H1 (cell line): ENCODE measurements around the gene OGFOD2. TPM values are rescaled to one million over a fixed set of nuclear protein-coding genes. Genes with fewer than 3 reads are reported as not detected.

Experiments
- CEBPB ChIP-seq: IDR thresholded peaks from 2 replicates; pipeline ENCODE4 v1.6.1; 2012; ENCODE audit warnings: low read depth, low read length
- CREB1 ChIP-seq: IDR thresholded peaks from 2 replicates; pipeline ENCODE4 v1.6.1; 2012; ENCODE audit warnings: inconsistent platforms
- CTBP2 ChIP-seq: IDR thresholded peaks from 2 replicates; pipeline ENCODE4 v1.7.0; 2011; ENCODE audit warnings: borderline replicate concordance, mild to moderate bottlenecking, moderate library complexity, mixed read lengths, low read length; ENCODE audit not compliant: insufficient read depth, insufficient read length
- GABPA ChIP-seq: IDR thresholded peaks from 2 replicates; pipeline ENCODE4 v1.6.1; 2011; ENCODE audit warnings: mild to moderate bottlenecking, low read length, moderate library complexity, borderline replicate concordance; ENCODE audit not compliant: insufficient read depth
- POLR2AphosphoS5 ChIP-seq: IDR thresholded peaks from 2 replicates; pipeline ENCODE4 v1.6.1; 2011; ENCODE audit warnings: low read depth, low read length
- RBBP5 ChIP-seq: IDR thresholded peaks from 2 replicates; pipeline ENCODE4 v1.7.1; 2012; ENCODE audit warnings: low read depth, mild to moderate bottlenecking, inconsistent platforms, low read length, moderate library complexity, borderline replicate concordance
- SAP30 ChIP-seq: fragments of 300-600 bp; sonication (generic); IDR thresholded peaks from 2 replicates; pipeline ENCODE4 v1.7.1; 2012; ENCODE audit warnings: low read length, moderate library complexity, mild to moderate bottlenecking, inconsistent platforms; ENCODE audit not compliant: insufficient read depth, insufficient replicate concordance
- SIN3A ChIP-seq, 2 experiments: IDR thresholded peaks in 1 of 2; conservative IDR thresholded peaks in 1 of 2; 2 replicates each; pipeline ENCODE4 v1.6.1; 2011 to 2012; ENCODE audit warnings: low read length in 2 of 2, improper control_type of control experiment in 1 of 2, low read depth in 1 of 2, mild to moderate bottlenecking in 1 of 2
- SP2 ChIP-seq: IDR thresholded peaks from 2 replicates; pipeline ENCODE4 v1.6.1; 2012; ENCODE audit warnings: mild to moderate bottlenecking, low read length, inconsistent platforms
- TAF7 ChIP-seq: optimal IDR thresholded peaks from 2 replicates; pipeline ENCODE3; 2011; ENCODE audit warnings: low read depth, mild to moderate bottlenecking, inconsistent platforms, low read length, moderate library complexity, borderline replicate concordance
- TCF12 ChIP-seq: IDR thresholded peaks from 2 replicates; pipeline ENCODE4 v1.6.1; 2011; ENCODE audit warnings: low read depth, mild to moderate bottlenecking, low read length
- YY1 ChIP-seq: IDR thresholded peaks from 2 replicates; pipeline ENCODE4 v1.6.1; 2011; ENCODE audit warnings: low read depth, mild to moderate bottlenecking, low read length
- polyA plus RNA-seq, 7 experiments: library from polyadenylated mRNA; depleted of rRNA in 3 of 7; stranded (reverse) in 5 of 7; unstranded in 2 of 7; fragments of >200 nt in 5 of 7; fragments of 200-250 nt in 2 of 7; gene quantifications; 1 replicate in 5 of 7; 2 replicates in 1 of 7; 4 replicates in 1 of 7; pipeline versions ENCODE4 v1.2.1 to v1.2.3, GENCODE V29; 2011 to 2013; ENCODE audit warnings: missing spikeins in 2 of 7, mixed read lengths in 2 of 7
- total RNA-seq: library from RNA; stranded (reverse); fragmentation: NEBNext Ultra II Directional; extraction: Animal tissue kit (Norgen Biotek cat#: 25700); gene quantifications from 2 replicates; pipeline ENCODE4 v1.2.1, GENCODE V29; 2021
- TF ChIP-seq, protein P1 (sequence below): IDR thresholded peaks from 2 replicates; pipeline ENCODE4 v1.6.1; 2012; ENCODE audit warnings: inconsistent platforms
- TF ChIP-seq, protein P2 (sequence below): IDR thresholded peaks from 2 replicates; pipeline ENCODE4 v1.6.1; 2011; ENCODE audit warnings: low read depth, mild to moderate bottlenecking, low read length; ENCODE audit not compliant: insufficient read depth
- TF ChIP-seq, protein P3 (sequence below): IDR thresholded peaks from 2 replicates; pipeline ENCODE4 v1.6.1; 2012; ENCODE audit warnings: low read length, inconsistent platforms

The OGFOD2 gene
- total and polyA plus RNA-seq, 2 of the 8 experiments (the other 6 are each of a cell fraction or from before 2014, with no cell fraction given) = 17.3 to 20.3 TPM

DNA sequence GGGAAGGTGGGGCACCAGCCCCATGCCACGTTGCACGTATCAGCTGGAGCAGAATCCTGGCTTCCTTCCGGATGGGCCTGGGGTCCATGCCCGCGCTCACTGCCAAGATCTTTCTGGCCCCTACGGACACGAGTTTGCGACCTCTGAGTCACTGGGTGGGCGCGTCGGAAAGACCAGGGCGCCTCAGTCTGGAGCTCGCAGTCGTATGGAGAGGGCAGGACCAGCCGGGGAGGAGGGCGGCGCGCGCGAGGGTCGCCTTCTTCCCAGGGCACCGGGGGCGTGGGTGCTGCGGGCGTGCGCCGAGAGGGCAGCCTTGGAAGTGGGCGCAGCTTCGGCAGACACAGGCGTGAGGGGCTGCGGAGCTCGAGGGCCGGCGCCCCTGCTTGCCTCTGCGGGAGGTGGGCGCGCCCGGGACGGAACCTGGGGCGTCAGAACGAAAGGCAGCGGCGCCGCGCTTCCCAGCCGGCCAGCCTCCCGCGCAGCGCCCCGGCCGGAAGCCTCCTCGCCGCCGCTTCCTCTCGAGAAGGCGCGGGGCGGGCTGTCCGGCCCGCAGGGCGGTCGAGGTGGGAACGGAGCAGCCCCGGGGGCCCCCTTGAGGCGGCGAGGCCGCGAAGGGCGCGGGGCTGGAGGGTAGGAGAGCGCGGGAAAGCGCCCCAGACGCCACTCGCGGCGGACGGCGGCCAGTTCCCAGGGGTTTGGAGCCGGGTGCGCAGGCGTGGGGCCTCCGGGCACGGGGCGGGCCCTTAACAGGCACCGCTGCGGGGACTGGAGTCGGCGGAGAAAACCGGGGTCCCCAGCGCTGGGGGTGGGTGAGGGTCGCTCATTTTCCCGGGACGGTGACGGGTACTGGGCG, 5.4 kb downstream of the OGFOD2 start, which contains the start of gene ARL6IP4 (continued):
- TF ChIP-seq, protein P1, sequence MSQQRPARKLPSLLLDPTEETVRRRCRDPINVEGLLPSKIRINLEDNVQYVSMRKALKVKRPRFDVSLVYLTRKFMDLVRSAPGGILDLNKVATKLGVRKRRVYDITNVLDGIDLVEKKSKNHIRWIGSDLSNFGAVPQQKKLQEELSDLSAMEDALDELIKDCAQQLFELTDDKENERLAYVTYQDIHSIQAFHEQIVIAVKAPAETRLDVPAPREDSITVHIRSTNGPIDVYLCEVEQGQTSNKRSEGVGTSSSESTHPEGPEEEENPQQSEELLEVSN = peak; percentile 57
- TF ChIP-seq POLR2AphosphoS5 (0 out of 2 replicates have a peak, but pooled peaks have one; percentile 29), TCF12 (no peak), CTBP2 (no peak), GABPA (peak; percentile 92), SAP30 (no peak), SIN3A (conservative IDR thresholded peaks at IDR 0.05 in 1 of 2, IDR thresholded peaks at IDR 0.05 in 1 of 2; ENCODE audit: low read depth in 1 of 2, low read length in 2 of 2) (peak in 1 of 2 experiments; percentile 30; a peak in 2 of 4 replicates), CEBPB (no peak), SP2 (no peak), CREB1 (no peak; the same call in 1 of the 2 replicates), RBBP5 (peak; percentile 68), TAF7 (peak; percentile 74), YY1 (no peak)
- TF ChIP-seq, protein P2, sequence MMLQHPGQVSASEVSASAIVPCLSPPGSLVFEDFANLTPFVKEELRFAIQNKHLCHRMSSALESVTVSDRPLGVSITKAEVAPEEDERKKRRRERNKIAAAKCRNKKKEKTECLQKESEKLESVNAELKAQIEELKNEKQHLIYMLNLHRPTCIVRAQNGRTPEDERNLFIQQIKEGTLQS = no peak
- TF ChIP-seq, protein P3, sequence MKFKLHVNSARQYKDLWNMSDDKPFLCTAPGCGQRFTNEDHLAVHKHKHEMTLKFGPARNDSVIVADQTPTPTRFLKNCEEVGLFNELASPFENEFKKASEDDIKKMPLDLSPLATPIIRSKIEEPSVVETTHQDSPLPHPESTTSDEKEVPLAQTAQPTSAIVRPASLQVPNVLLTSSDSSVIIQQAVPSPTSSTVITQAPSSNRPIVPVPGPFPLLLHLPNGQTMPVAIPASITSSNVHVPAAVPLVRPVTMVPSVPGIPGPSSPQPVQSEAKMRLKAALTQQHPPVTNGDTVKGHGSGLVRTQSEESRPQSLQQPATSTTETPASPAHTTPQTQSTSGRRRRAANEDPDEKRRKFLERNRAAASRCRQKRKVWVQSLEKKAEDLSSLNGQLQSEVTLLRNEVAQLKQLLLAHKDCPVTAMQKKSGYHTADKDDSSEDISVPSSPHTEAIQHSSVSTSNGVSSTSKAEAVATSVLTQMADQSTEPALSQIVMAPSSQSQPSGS = no peak
